ENCODE data around the gene WDR13.

The WDR13 gene

GRCh38 chrX:48578661-48579128, 18.6 kb upstream of the WDR13 start:
- no peak overlapping the region for H3K4me3 ChIP-seq (ENCODE audit: low read depth, low read length)
- DNase-seq (ENCODE audit: low read depth), result no peak
- TF ChIP-seq, protein P1, sequence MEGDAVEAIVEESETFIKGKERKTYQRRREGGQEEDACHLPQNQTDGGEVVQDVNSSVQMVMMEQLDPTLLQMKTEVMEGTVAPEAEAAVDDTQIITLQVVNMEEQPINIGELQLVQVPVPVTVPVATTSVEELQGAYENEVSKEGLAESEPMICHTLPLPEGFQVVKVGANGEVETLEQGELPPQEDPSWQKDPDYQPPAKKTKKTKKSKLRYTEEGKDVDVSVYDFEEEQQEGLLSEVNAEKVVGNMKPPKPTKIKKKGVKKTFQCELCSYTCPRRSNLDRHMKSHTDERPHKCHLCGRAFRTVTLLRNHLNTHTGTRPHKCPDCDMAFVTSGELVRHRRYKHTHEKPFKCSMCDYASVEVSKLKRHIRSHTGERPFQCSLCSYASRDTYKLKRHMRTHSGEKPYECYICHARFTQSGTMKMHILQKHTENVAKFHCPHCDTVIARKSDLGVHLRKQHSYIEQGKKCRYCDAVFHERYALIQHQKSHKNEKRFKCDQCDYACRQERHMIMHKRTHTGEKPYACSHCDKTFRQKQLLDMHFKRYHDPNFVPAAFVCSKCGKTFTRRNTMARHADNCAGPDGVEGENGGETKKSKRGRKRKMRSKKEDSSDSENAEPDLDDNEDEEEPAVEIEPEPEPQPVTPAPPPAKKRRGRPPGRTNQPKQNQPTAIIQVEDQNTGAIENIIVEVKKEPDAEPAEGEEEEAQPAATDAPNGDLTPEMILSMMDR (IDR thresholded peaks at IDR 0.05; ENCODE audit: low read depth, low read length, missing control alignments), result no peak
- in situ Hi-C loops (cut with HindIII; ENCODE audit: low sequenced_read_pairs), result no loop called here

DNA sequence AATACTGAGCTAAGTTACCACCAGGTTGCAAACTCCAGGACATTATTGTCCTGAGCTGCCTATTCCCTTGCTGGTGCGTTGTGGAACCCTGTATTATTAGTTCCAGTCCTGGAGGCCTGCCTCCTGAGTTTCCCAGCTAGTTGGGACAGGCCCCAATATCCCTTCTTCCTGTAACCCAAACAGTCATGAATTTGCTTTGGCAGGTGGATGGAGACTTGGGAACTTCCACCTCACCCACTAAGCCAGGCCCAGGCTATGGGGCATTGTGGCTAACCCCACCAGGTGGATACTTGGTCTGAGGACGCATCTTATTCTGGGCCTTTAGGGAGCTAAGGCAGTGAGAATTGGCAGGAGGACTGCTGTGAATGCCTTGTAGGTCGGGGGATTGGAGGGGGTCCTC, 18.0 kb upstream of the WDR13 start:
- TF ChIP-seq, protein P1 (IDR thresholded peaks at IDR 0.05; ENCODE audit: low read depth, low read length, missing control alignments), result no peak
- DNase-seq (ENCODE audit: low read depth), result no peak
- in situ Hi-C loops (cut with HindIII; ENCODE audit: low sequenced_read_pairs), result no loop called here
- no peak overlapping the region for H3K4me3 ChIP-seq (ENCODE audit: low read depth, low read length)

DNA sequence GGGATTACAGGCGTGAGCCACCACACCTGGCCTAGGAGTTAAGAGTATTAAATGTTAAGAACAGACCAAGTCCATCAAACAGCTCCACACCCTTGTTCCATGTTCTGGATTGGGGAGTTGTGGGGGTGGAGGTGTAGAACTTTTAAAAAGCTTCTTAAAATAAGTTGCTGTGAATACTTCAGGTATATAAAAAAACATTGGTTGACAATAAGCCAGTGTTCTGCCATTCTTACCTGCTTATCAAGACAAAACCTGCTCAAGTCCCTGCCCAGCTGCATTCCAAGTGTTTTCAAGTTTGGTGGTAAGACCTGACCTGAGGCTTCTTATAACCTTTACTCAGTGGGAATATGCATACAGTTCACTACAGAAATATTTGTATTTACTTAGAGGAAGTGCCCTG, 16.6 kb upstream of the WDR13 start:
- H3K4me3 ChIP-seq (ENCODE audit: low read depth, low read length), result no peak overlapping the region
- DNase-seq (ENCODE audit: low read depth), result no peak
- in situ Hi-C loops (cut with HindIII; ENCODE audit: low sequenced_read_pairs), result no loop called here
- TF ChIP-seq, protein P1 (IDR thresholded peaks at IDR 0.05; ENCODE audit: low read depth, low read length, missing control alignments), result no peak

- no peak for DNase-seq (ENCODE audit: low read depth)
- TF ChIP-seq, protein P1 (IDR thresholded peaks at IDR 0.05; ENCODE audit: low read depth, low read length, missing control alignments), result no peak
- in situ Hi-C loops (cut with HindIII; ENCODE audit: low sequenced_read_pairs), result no loop called here
- H3K4me3 ChIP-seq (ENCODE audit: low read depth, low read length), result no peak overlapping the region
Measured at GRCh38 chrX:48584698-48585097, 12.6 kb upstream of the WDR13 start.

DNA sequence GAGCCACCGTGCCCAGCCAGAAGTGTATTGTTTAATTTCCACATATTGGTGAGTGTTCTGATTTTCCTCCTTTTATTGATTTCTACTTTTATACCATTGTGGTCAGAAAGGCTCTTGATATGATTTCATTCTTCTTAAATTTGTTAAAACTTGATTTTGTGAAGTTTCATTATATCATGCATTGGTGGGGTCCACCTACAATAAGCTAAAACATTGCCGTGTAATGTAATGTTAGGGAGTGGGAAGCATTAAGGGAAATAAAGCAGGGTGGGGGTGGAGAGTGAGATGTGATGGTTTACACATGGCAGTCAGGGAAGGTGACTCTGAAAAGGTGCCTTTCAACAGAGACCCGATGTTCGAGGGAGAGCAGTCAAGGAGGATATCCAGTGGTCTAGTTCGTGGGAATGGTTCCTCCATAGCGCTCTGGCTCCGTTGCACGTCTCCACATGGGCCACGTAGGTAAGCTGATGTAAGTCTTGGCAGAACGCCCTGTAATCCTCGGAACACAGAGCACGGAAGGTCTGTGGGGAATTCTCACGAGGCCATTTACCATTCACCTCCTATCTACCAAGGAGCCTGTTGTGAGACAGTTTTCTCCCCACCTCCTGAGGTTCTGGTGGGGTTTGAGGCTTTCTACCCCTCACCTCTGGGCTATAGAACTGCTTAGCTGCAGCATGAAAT, 7.7 kb upstream of the WDR13 start:
- DNase-seq (ENCODE audit: low read depth), result no peak
- in situ Hi-C loops (cut with HindIII; ENCODE audit: low sequenced_read_pairs), result no loop called here
- no peak overlapping the region for H3K4me3 ChIP-seq (ENCODE audit: low read depth, low read length)
- TF ChIP-seq, protein P1 (IDR thresholded peaks at IDR 0.05; ENCODE audit: low read depth, low read length, missing control alignments), result no peak

DNA sequence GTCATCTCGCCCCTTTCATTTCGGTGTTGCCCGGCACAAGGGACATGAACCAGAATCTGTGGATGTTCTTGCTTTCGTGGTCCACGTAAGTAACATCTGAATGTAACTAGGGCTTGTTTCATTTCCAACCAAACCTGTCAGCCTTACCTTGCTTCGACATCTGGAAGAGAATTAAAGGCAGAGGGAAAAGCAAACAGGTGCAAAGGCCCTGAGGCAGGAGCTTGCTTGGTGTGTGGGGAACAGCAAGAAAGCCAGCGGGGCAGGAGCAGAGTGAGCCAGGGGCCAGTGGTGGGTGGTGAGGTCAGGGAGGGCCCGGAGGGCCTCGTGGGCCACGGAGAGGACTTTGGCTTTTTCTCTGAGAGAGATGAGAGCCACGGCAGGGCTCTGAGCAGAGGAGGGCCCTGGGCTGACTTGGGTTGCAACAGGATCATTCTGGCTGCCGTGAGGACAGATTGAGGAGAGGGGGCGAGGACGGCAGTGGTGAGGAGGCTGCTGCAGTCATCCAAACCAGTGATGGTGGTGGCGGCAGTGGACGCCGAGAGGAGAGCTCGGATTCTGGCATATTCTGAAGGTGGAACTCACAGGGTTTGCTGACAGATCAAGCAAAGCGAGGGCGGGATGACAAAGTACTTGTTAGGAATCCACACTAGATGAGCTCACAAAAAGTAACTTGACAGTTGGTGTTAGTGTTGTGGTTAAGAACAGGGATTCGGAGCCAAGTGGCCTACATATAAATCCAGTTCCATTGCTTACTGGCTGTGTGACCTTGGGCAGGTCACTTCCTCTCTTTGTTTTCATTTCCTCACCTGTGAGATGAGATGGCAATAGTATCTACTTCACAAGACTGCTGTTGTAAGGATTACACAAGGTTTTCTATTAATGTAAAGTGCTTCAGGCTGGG, 6.8 kb upstream of the WDR13 start:
- no peak overlapping the region for H3K4me3 ChIP-seq (ENCODE audit: low read depth, low read length)
- DNase-seq (ENCODE audit: low read depth), result no peak
- in situ Hi-C loops (cut with HindIII; ENCODE audit: low sequenced_read_pairs), result no loop called here
- TF ChIP-seq, protein P1 (IDR thresholded peaks at IDR 0.05; ENCODE audit: low read depth, low read length, missing control alignments), result no peak

All from astrocyte of the cerebellum (primary cell).